Erythroblast (primary cell): ENCODE results near the gene MOXD1.

Experiments
- GATA1 ChIP-seq: IDR thresholded peaks from 2 replicates; pipeline ENCODE4 v1.6.1; 2011; ENCODE audit warnings: low read depth, mild to moderate bottlenecking, control low read depth, low read length, moderate library complexity
- POLR2A ChIP-seq: IDR thresholded peaks from 2 replicates; pipeline ENCODE4 v1.6.1; 2011; ENCODE audit warnings: mild to moderate bottlenecking, low read length

DNA sequence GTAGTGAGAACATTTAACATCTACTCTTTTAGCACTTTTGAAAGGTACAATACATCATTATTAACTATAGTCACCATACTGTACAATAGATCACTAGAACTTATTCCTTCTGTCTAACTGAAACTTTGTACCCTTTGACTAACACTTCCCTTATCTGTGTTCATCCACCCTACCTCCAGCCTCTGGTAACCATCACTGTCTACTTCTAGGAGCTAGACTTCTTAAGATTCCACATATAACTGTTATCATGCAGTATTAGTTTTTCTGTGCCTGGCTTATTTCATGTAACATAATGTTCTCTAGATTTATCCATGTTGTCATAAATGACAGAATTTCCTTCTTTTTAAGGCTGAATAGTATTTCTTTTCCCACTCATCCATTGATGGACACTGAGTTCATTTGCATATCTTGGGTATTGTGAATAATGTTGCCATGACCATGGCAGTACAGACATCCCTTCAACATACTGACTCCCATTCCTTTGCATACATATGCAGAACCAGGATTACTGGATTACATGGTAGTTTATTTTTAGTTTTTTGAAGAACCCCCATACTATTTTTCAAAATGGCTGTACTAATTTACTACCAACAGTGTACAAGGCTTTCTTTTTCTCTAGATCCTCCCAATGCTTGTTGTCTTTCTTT, 135.7 kb downstream of the MOXD1 start:
- TF ChIP-seq POLR2A = no peak
- TF ChIP-seq GATA1 = no peak
